HepG2 (cell line): Measurements from ENCODE around the gene DOCK4. TPM values are rescaled to one million over a fixed set of nuclear protein-coding genes. Genes with fewer than 3 reads are reported as not detected.
A peak's percentile ranks its signal among the peaks of the same experiment; 100 is the strongest.

Experiments used
- BCL6 ChIP-seq: IDR thresholded peaks from 2 replicates; pipeline ENCODE4 v1.6.1; 2016; ENCODE audit warnings: missing genetic modification reagents, missing compliant biosample characterization
- EZH2 ChIP-seq: conservative IDR thresholded peaks from 2 replicates; pipeline ENCODE4 v1.6.1; 2012; ENCODE audit warnings: mild to moderate bottlenecking, low read depth, low read length, moderate library complexity
- FOXA3 ChIP-seq: IDR thresholded peaks from 2 replicates; pipeline ENCODE4 v1.6.1; 2016; ENCODE audit warnings: missing genetic modification reagents, missing compliant biosample characterization
- FOXJ3 ChIP-seq: sonication (generic); formaldehyde crosslinking; IDR thresholded peaks from 2 replicates; pipeline ENCODE4 v1.4.0; 2020; ENCODE audit warnings: missing genetic modification reagents, mild to moderate bottlenecking, borderline replicate concordance
- IRF2 ChIP-seq: IDR thresholded peaks from 2 replicates; pipeline ENCODE4 v1.6.1; 2018; ENCODE audit warnings: missing genetic modification reagents, missing compliant biosample characterization
- KAT8 ChIP-seq: IDR thresholded peaks from 2 replicates; pipeline ENCODE4 v1.6.1; 2016; ENCODE audit warnings: missing genetic modification reagents, missing compliant biosample characterization
- KLF11 ChIP-seq: IDR thresholded peaks from 2 replicates; pipeline ENCODE4 v1.6.1; 2016; ENCODE audit warnings: missing compliant biosample characterization
- MED1 ChIP-seq: sonication (generic); formaldehyde crosslinking; IDR thresholded peaks from 2 replicates; pipeline ENCODE4 v1.4.0; 2020; ENCODE audit warnings: missing genetic modification reagents
- MIXL1 ChIP-seq: IDR thresholded peaks from 2 replicates; pipeline ENCODE4 v1.6.1; 2016
- MYNN ChIP-seq: sonication (generic); formaldehyde crosslinking; IDR thresholded peaks from 2 replicates; pipeline ENCODE4 v1.4.0; 2020; ENCODE audit warnings: mild to moderate bottlenecking, low read depth, missing genetic modification reagents
- POGK ChIP-seq: sonication (generic); formaldehyde crosslinking; conservative IDR thresholded peaks from 2 replicates; pipeline ENCODE4 v1.8.0; 2022; ENCODE audit warnings: mild to moderate bottlenecking, moderate library complexity, missing genetic modification reagents
- RBAK ChIP-seq: sonication (generic); formaldehyde crosslinking; IDR thresholded peaks from 2 replicates; pipeline ENCODE4 v1.5.1; 2020; ENCODE audit warnings: mild to moderate bottlenecking, missing genetic modification reagents
- SMYD3 ChIP-seq: sonication (generic); formaldehyde crosslinking; IDR thresholded peaks from 2 replicates; pipeline ENCODE4 v1.8.1; 2023; ENCODE audit warnings: mild to moderate bottlenecking, missing genetic modification reagents
- SNAPC4 ChIP-seq: sonication (generic); formaldehyde crosslinking; IDR thresholded peaks from 2 replicates; pipeline ENCODE4 v1.4.0; 2020; ENCODE audit warnings: mild to moderate bottlenecking, missing genetic modification reagents
- TMF1 ChIP-seq: sonication (generic); formaldehyde crosslinking; IDR thresholded peaks from 2 replicates; pipeline ENCODE4 v1.8.1; 2022; ENCODE audit warnings: low read depth, missing genetic modification reagents
- WIZ ChIP-seq: sonication (generic); formaldehyde crosslinking; IDR thresholded peaks from 2 replicates; pipeline ENCODE4 v1.5.1; 2020; ENCODE audit warnings: mild to moderate bottlenecking, missing genetic modification reagents
- ZNF629 ChIP-seq: sonication (generic); formaldehyde crosslinking; conservative IDR thresholded peaks from 2 replicates; pipeline ENCODE4 v1.5.0; 2020; ENCODE audit warnings: missing genetic modification reagents
- polyA plus RNA-seq, 8 experiments: library from polyadenylated mRNA; depleted of rRNA in 3 of 8; stranded (reverse) in 7 of 8; unstranded in 1 of 8; fragments of >200 nt; fragmentation: Illumina TruSeq in 4 of 8; extraction: Trizol in 4 of 8; gene quantifications; 2 replicates each; pipeline versions ENCODE4 v1.2.1 to v1.2.3, GENCODE V29; 2011 to 2016; ENCODE audit warnings: low read depth in 4 of 8, missing spikeins in 1 of 8, mixed read lengths in 1 of 8; ENCODE audit not compliant: insufficient read depth in 1 of 8
- total RNA-seq, 5 experiments: library from RNA; depleted of rRNA; stranded (reverse); fragments of >200 nt; fragmentation: Illumina TruSeq; extraction: Trizol; gene quantifications; 2 replicates each; pipeline ENCODE4 v1.2.3, GENCODE V29; 2016; ENCODE audit warnings: low read depth in 1 of 5
- TF ChIP-seq, protein P1 (sequence below): IDR thresholded peaks from 2 replicates; pipeline ENCODE4 v1.6.1; 2016; ENCODE audit warnings: low read depth, control low read depth
- TF ChIP-seq, protein P2 (sequence below): sonication (generic); formaldehyde crosslinking; IDR thresholded peaks from 2 replicates; pipeline ENCODE4 v1.4.0; 2020; ENCODE audit warnings: mild to moderate bottlenecking, missing genetic modification reagents
- TF ChIP-seq, protein P3 (sequence below): sonication (generic); formaldehyde crosslinking; IDR thresholded peaks from 2 replicates; pipeline ENCODE4 v1.8.0; 2022; ENCODE audit warnings: missing genetic modification reagents, mild to moderate bottlenecking, moderate library complexity, borderline replicate concordance

The DOCK4 gene
- total and polyA plus RNA-seq, 2 of the 13 experiments (the other 11 are each of a cell fraction or from before 2014, with no cell fraction given), result 13.5 to 17.4 TPM

DNA sequence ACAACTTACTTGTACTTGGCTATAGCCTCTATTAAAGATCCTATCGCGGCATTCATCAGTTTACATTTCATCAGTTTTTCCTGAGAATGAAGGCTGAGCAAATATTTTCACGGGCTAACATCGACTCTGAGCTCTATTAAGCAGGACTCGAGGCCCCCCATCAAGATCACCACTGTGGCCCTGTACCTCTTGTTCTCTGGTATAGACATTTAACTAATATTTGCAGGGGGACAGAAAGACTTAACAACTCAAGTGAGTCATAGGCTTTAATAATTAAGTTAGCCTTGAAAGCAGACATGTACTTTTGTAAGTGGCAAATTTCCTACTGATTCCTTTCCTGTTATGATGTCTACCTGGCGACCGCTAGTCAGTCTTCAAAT lies 45.4 kb downstream of the DOCK4 start (continued):
- TF ChIP-seq MYNN (no peak), MIXL1 (CRISPR knock-in tag) (0 out of 2 replicates have a peak, but pooled peaks have one; percentile 56), FOXA3 (CRISPR knock-in tag) (peak; percentile 64), RBAK (CRISPR knock-in tag) (no peak), KAT8 (CRISPR knock-in tag) (peak; percentile 8; the same call in 1 of the 2 replicates), MED1 (CRISPR knock-in tag) (0 out of 2 replicates have a peak, but pooled peaks have one; percentile 24), POGK (no peak), ZNF629 (CRISPR knock-in tag) (no peak), BCL6 (peak; percentile 83), TMF1 (CRISPR knock-in tag) (no peak), WIZ (CRISPR knock-in tag) (no peak), EZH2 (no peak), SNAPC4 (CRISPR knock-in tag) (no peak), FOXJ3 (peak; percentile 30; the same call in 1 of the 2 replicates), SMYD3 (CRISPR knock-in tag) (no peak), KLF11 (CRISPR knock-in tag) (no peak), IRF2 (CRISPR knock-in tag) (no peak)
- TF ChIP-seq, protein P1, sequence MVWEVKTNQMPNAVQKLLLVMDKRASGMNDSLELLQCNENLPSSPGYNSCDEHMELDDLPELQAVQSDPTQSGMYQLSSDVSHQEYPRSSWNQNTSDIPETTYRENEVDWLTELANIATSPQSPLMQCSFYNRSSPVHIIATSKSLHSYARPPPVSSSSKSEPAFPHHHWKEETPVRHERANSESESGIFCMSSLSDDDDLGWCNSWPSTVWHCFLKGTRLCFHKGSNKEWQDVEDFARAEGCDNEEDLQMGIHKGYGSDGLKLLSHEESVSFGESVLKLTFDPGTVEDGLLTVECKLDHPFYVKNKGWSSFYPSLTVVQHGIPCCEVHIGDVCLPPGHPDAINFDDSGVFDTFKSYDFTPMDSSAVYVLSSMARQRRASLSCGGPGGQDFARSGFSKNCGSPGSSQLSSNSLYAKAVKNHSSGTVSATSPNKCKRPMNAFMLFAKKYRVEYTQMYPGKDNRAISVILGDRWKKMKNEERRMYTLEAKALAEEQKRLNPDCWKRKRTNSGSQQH (CRISPR knock-in tag), result no peak
- TF ChIP-seq, protein P2, sequence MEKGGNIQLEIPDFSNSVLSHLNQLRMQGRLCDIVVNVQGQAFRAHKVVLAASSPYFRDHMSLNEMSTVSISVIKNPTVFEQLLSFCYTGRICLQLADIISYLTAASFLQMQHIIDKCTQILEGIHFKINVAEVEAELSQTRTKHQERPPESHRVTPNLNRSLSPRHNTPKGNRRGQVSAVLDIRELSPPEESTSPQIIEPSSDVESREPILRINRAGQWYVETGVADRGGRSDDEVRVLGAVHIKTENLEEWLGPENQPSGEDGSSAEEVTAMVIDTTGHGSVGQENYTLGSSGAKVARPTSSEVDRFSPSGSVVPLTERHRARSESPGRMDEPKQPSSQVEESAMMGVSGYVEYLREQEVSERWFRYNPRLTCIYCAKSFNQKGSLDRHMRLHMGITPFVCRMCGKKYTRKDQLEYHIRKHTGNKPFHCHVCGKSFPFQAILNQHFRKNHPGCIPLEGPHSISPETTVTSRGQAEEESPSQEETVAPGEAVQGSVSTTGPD (CRISPR knock-in tag), result no peak
- TF ChIP-seq, protein P3, sequence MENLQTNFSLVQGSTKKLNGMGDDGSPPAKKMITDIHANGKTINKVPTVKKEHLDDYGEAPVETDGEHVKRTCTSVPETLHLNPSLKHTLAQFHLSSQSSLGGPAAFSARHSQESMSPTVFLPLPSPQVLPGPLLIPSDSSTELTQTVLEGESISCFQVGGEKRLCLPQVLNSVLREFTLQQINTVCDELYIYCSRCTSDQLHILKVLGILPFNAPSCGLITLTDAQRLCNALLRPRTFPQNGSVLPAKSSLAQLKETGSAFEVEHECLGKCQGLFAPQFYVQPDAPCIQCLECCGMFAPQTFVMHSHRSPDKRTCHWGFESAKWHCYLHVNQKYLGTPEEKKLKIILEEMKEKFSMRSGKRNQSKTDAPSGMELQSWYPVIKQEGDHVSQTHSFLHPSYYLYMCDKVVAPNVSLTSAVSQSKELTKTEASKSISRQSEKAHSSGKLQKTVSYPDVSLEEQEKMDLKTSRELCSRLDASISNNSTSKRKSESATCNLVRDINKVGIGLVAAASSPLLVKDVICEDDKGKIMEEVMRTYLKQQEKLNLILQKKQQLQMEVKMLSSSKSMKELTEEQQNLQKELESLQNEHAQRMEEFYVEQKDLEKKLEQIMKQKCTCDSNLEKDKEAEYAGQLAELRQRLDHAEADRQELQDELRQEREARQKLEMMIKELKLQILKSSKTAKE, result no peak
